HepG2 (cell line): ENCODE data around the gene GNAZ. TPM values are rescaled to one million over a fixed set of nuclear protein-coding genes. Genes with fewer than 3 reads are reported as not detected.

ENCODE experiments used
- ARID4A ChIP-seq: sonication (generic); formaldehyde crosslinking; IDR thresholded peaks from 2 replicates; pipeline ENCODE4 v1.5.0; 2020; ENCODE audit warnings: mild to moderate bottlenecking, missing genetic modification reagents, borderline replicate concordance
- MAX ChIP-seq: IDR thresholded peaks from 2 replicates; pipeline ENCODE4 v1.6.1; 2012; ENCODE audit warnings: inconsistent platforms
- REL ChIP-seq: sonication (generic); formaldehyde crosslinking; conservative IDR thresholded peaks from 2 replicates; pipeline ENCODE4 v1.8.0; 2022; ENCODE audit warnings: mild to moderate bottlenecking, missing genetic modification reagents, moderate library complexity
- USF2 ChIP-seq, 2 experiments: sonication (generic) in 1 of 2; formaldehyde crosslinking in 1 of 2; IDR thresholded peaks; 2 replicates each; pipeline versions ENCODE4 v1.5.1 to v1.6.1; 2011 to 2020; ENCODE audit warnings: borderline replicate concordance in 1 of 2, low read depth in 1 of 2, low read length in 1 of 2, mild to moderate bottlenecking in 1 of 2, missing genetic modification reagents in 1 of 2, moderate library complexity in 1 of 2
- ZBTB8A ChIP-seq: sonication (generic); formaldehyde crosslinking; IDR thresholded peaks from 2 replicates; pipeline ENCODE4 v1.4.0; 2020; ENCODE audit warnings: mild to moderate bottlenecking, low read depth, missing genetic modification reagents, borderline replicate concordance
- ZNF781 ChIP-seq: sonication (generic); formaldehyde crosslinking; IDR thresholded peaks from 2 replicates; pipeline ENCODE4 v1.5.1; 2020; ENCODE audit warnings: borderline replicate concordance, mild to moderate bottlenecking, missing genetic modification reagents; ENCODE audit errors: not compliant biosample characterization
- polyA plus RNA-seq, 8 experiments: library from polyadenylated mRNA; depleted of rRNA in 3 of 8; stranded (reverse) in 7 of 8; unstranded in 1 of 8; fragments of >200 nt; fragmentation: Illumina TruSeq in 4 of 8; extraction: Trizol in 4 of 8; gene quantifications; 2 replicates each; pipeline versions ENCODE4 v1.2.1 to v1.2.3, GENCODE V29; 2011 to 2016; ENCODE audit warnings: low read depth in 4 of 8, missing spikeins in 1 of 8, mixed read lengths in 1 of 8; ENCODE audit not compliant: insufficient read depth in 1 of 8
- total RNA-seq, 5 experiments: library from RNA; depleted of rRNA; stranded (reverse); fragments of >200 nt; fragmentation: Illumina TruSeq; extraction: Trizol; gene quantifications; 2 replicates each; pipeline ENCODE4 v1.2.3, GENCODE V29; 2016; ENCODE audit warnings: low read depth in 1 of 5

Gene GNAZ
- total and polyA plus RNA-seq, 2 of the 13 experiments (the other 11 are each of a cell fraction or from before 2014, with no cell fraction given), result 11.4 to 22.3 TPM

- TF ChIP-seq ARID4A (CRISPR knock-in tag) (peak; percentile 44; the same call in 1 of the 2 replicates), MAX (peak; percentile 82), ZBTB8A (no peak), REL (no peak), USF2 (IDR thresholded peaks at IDR 0.05; ENCODE audit: low read depth, low read length) (no peak), USF2 (CRISPR knock-in tag; IDR thresholded peaks at IDR 0.05; ENCODE audit: borderline replicate concordance) (peak; percentile 62), ZNF781 (CRISPR knock-in tag) (no peak)
Measured at GRCh38 chr22:23157560-23158515, 87.5 kb downstream of the GNAZ start (continued).
